Erythroblast (primary cell): ENCODE data around the gene CTRL.

Source experiments
- GATA1 ChIP-seq: IDR thresholded peaks from 2 replicates; pipeline ENCODE4 v1.6.1; 2011; ENCODE audit warnings: low read depth, mild to moderate bottlenecking, control low read depth, low read length, moderate library complexity
- POLR2A ChIP-seq: IDR thresholded peaks from 2 replicates; pipeline ENCODE4 v1.6.1; 2011; ENCODE audit warnings: mild to moderate bottlenecking, low read length

DNA sequence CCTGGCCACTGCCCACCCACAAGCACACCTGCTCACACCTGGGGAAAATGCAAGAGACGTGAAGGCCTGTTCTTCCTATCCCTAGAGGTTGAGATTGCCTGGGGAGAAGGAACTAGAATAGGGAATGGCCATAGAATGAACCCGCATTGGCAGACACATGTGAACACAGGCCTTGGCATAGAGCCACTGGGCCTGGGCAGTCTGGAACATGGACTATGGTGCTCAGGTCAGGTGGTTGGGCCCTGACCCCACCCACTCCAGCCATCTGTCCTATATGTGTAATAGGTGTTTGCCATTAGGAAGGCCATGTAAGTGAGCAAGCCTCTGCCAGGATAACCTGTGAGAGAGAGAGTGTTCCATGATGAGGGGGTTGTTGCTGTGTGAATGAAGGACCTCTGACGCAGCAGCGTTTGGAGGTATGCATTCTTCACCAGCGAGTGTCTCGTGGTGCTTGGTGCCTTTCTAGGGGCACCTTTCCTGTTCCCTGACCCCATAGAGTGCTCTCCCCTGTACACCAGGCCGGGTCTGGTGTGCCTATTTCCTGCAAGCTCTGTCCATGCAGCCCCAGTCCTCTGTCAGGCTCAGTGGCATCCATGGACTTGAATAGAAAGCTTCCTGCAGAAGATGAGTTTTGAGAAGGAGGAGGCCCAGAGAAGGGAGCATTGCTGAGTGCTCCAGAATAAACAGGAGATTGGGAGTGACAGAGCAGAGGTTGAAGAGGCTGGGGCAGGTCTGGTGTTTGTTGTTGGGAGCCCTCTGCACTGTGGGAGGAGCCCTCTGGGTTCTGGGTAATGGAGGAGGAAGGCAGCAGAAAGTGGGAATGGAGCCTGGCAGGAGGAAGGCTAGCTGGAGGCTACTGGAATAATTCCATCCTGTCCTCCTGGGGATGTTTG, 15.6 kb downstream of the CTRL start:
- TF ChIP-seq POLR2A (no peak), GATA1 (no peak)
